ENCODE results near the gene KRT37.
"Not testable (repeated sequence)": the region's sequence is repeated elsewhere in the genome, so short reads cannot be mapped to it uniquely, and the experiment has no call there.

KRT37 gene

DNA sequence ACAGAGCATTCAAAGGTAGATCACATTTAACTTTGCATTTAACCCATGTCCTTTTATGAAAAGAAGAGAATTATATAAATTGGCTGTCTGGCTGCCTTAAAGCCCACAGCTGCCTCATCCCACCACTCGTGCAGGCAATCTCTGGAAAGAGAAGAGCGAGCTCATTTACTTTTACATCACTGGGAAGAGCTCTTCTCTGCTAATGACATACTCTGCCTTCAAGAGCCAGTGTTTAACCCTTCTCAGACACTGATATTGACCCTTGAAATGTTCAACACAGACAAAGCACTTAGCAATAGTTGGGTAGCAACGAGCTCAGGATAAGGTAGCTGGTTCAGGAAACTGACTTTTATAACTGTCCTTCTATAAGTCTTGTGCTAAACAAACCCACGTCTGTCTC, 9.6 kb upstream of the KRT37 start:
- TF ChIP-seq CTCF (IDR thresholded peaks at IDR 0.05; ENCODE audit: low read depth, low read length) = no peak
- DNase-seq (ENCODE audit: low read depth, low spot score) = no peak
- in situ Hi-C loops (cut with HindIII; ENCODE audit: low sequenced_read_pairs) = no loop called here
- no peak overlapping the region for H3K4me3 ChIP-seq (ENCODE audit: low read depth, low read length)

DNA sequence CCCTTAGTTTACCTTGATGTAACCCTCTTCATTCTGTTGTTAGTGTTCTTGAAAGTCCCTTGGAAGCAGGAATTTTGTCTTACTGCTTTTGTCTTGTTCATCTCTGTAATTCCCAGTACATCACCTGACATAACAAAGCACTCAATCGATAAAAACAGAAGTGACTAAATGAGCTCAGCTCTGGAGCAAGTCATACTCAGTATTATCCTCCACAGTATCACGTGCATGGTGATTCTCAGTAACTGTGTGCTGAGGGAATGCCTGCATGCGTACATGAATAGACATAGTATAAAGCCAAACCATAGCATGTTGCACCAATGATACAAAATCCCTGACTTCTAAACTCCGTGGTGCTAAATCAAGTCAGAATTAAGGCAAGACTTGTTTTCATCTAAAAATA, 9.2 kb upstream of the KRT37 start:
- H3K4me3 ChIP-seq (ENCODE audit: low read depth, low read length) = no peak overlapping the region
- TF ChIP-seq CTCF (IDR thresholded peaks at IDR 0.05; ENCODE audit: low read depth, low read length) = no peak
- no peak for DNase-seq (ENCODE audit: low read depth, low spot score)
- in situ Hi-C loops (cut with HindIII; ENCODE audit: low sequenced_read_pairs) = no loop called here

DNA sequence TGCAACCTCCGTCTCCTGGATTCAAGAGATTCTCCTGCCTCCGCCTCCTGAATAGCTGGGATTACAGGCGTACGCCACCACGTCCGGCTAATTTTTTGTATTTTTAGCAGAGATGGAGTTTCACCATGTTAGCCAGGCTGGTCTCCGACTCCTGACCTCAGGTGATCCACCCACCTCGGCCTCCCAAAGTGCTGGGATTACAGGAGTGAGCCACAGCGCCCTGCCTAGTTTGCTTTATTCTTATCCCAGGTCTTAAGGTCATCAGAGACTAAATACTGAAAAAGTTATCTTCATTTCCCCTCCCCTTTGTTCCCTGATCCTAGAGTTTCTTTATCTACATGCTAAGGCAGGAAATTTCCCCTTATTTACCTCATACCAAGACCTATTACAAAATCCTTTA, 6.0 kb upstream of the KRT37 start:
- DNase-seq (ENCODE audit: low read depth, low spot score); in situ Hi-C loops (cut with HindIII; ENCODE audit: low sequenced_read_pairs); H3K4me3 ChIP-seq (ENCODE audit: low read depth, low read length): not testable (repeated sequence)

GRCh38 chr17:41429667-41430066, 5.3 kb upstream of the KRT37 start:
- no peak overlapping the region for H3K4me3 ChIP-seq (ENCODE audit: low read depth, low read length)
- DNase-seq (ENCODE audit: low read depth, low spot score) = no peak
- in situ Hi-C loops (cut with HindIII; ENCODE audit: low sequenced_read_pairs) = no loop called here
- no peak for TF ChIP-seq CTCF (IDR thresholded peaks at IDR 0.05; ENCODE audit: low read depth, low read length)

GRCh38 chr17:41428591-41429291, 4.4 kb upstream of the KRT37 start:
- peak; percentile 40 for DNase-seq (ENCODE audit: low read depth, low spot score)
- no peak overlapping the region for H3K4me3 ChIP-seq (ENCODE audit: low read depth, low read length)
- in situ Hi-C loops (cut with HindIII; ENCODE audit: low sequenced_read_pairs) = no loop called here
- TF ChIP-seq CTCF (IDR thresholded peaks at IDR 0.05; ENCODE audit: low read depth, low read length) = no peak

- H3K4me3 ChIP-seq (ENCODE audit: low read depth, low read length); DNase-seq (ENCODE audit: low read depth, low spot score); in situ Hi-C loops (cut with HindIII; ENCODE audit: low sequenced_read_pairs): not testable (repeated sequence)
Measured at GRCh38 chr17:41422586-41422985, 1.8 kb downstream of the KRT37 start.

- in situ Hi-C loops (cut with HindIII; ENCODE audit: low sequenced_read_pairs) = no loop called here
- no peak overlapping the region for H3K4me3 ChIP-seq (ENCODE audit: low read depth, low read length)
- no peak for DNase-seq (ENCODE audit: low read depth, low spot score)
- no peak for TF ChIP-seq CTCF (IDR thresholded peaks at IDR 0.05; ENCODE audit: low read depth, low read length)
Measured at GRCh38 chr17:41421617-41422016, 2.8 kb downstream of the KRT37 start.

GRCh38 chr17:41421116-41421515, 3.3 kb downstream of the KRT37 start:
- no peak for TF ChIP-seq CTCF (IDR thresholded peaks at IDR 0.05; ENCODE audit: low read depth, low read length)
- H3K4me3 ChIP-seq (ENCODE audit: low read depth, low read length) = no peak overlapping the region
- no peak for DNase-seq (ENCODE audit: low read depth, low spot score)
- in situ Hi-C loops (cut with HindIII; ENCODE audit: low sequenced_read_pairs) = no loop called here

All from astrocyte of the spinal cord (primary cell).